NCI-H460 (cell line): ENCODE data around the gene AFF2. TPM values are rescaled to one million over a fixed set of nuclear protein-coding genes. Genes with fewer than 3 reads are reported as not detected.
"Not testable (repeated sequence)": the region's sequence is repeated elsewhere in the genome, so short reads cannot be mapped to it uniquely, and the experiment has no call there.

Experiments
- DNase-seq: peaks from one replicate; pipeline ENCODE4 v3.0.0-alpha.2; 2016; ENCODE audit warnings: low read depth; ENCODE audit errors: extremely low read depth
- total RNA-seq: library from RNA; depleted of rRNA; stranded (reverse); fragments of >200 nt; shearing (Covaris generic); gene quantifications from 2 replicates; pipeline ENCODE4 v1.2.3, GENCODE V29; 2014

AFF2 gene
- total RNA-seq, 1 experiment from 2014 or later, result not detected

GRCh38 chrX:148629434-148629833 lies 129.0 kb downstream of the AFF2 start:
- no peak for DNase-seq

GRCh38 chrX:148632444-148632843 lies 132.0 kb downstream of the AFF2 start:
- DNase-seq, result no peak

GRCh38 chrX:148633218-148633908 lies 132.9 kb downstream of the AFF2 start:
- DNase-seq, result no peak

GRCh38 chrX:148634591-148634990 lies 134.2 kb downstream of the AFF2 start:
- no peak for DNase-seq

- no peak for DNase-seq
Measured at GRCh38 chrX:148643460-148643859, 143.0 kb downstream of the AFF2 start.

GRCh38 chrX:148647651-148648050 lies 147.2 kb downstream of the AFF2 start:
- DNase-seq, result no peak

GRCh38 chrX:148649145-148649795 lies 148.9 kb downstream of the AFF2 start:
- no peak for DNase-seq

GRCh38 chrX:148658115-148658730 lies 157.8 kb downstream of the AFF2 start:
- no peak for DNase-seq

GRCh38 chrX:148659481-148659880 lies 159.1 kb downstream of the AFF2 start:
- DNase-seq, result no peak

GRCh38 chrX:148661035-148661434 lies 160.6 kb downstream of the AFF2 start:
- DNase-seq, result no peak

GRCh38 chrX:148662014-148662413 lies 161.6 kb downstream of the AFF2 start:
- DNase-seq, result no peak

- DNase-seq, result no peak
Measured at GRCh38 chrX:148664171-148664570, 163.8 kb downstream of the AFF2 start.

- no peak for DNase-seq
Measured at GRCh38 chrX:148664995-148665394, 164.6 kb downstream of the AFF2 start.

- DNase-seq, result not testable (repeated sequence)
Measured at GRCh38 chrX:148669175-148669574, 168.8 kb downstream of the AFF2 start.

- no peak for DNase-seq
Measured at GRCh38 chrX:148670277-148670676, 169.9 kb downstream of the AFF2 start.

- DNase-seq, result no peak
Measured at GRCh38 chrX:148672517-148672916, 172.1 kb downstream of the AFF2 start.

GRCh38 chrX:148681605-148682004 lies 181.2 kb downstream of the AFF2 start:
- DNase-seq, result no peak

GRCh38 chrX:148682206-148682605 lies 181.8 kb downstream of the AFF2 start:
- no peak for DNase-seq

GRCh38 chrX:148691456-148691855 lies 191.0 kb downstream of the AFF2 start:
- no peak for DNase-seq

GRCh38 chrX:148695255-148695654 lies 194.8 kb downstream of the AFF2 start:
- DNase-seq, result no peak

- DNase-seq, result no peak
Measured at GRCh38 chrX:148698221-148698620, 197.8 kb downstream of the AFF2 start.

GRCh38 chrX:148700021-148700420 lies 199.6 kb downstream of the AFF2 start:
- DNase-seq, result no peak
